Activated CD4-positive, alpha-beta T cell treated with anti-CD3 and anti-CD28 coated beads for 48 hours (primary cell): ENCODE data around the gene SCP2.

ENCODE experiments used
- DNase-seq: peaks from one replicate; pipeline ENCODE4 v3.0.0-alpha.2; 2020

Gene SCP2

DNA sequence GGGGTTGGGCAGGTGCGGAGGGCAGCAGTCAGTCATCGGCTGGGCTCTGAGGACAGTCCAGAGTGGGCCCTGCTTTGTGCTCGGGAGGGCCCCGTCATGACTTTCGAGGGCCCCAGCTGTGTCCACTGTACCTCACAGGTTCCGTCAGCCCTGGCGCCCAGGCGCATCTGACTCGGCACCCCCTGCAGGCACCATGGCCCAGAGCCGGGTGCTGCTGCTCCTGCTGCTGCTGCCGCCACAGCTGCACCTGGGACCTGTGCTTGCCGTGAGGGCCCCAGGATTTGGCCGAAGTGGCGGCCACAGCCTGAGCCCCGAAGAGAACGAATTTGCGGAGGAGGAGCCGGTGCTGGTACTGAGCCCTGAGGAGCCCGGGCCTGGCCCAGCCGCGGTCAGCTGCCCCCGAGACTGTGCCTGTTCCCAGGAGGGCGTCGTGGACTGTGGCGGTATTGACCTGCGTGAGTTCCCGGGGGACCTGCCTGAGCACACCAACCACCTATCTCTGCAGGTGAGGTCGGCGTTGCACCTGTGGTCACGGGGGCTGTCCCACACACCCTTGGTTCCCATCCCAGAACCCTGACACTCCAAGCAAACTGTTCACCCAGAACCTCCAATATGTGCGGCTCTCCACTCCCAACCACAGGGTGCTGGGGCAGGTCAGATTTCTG, 142.7 kb downstream of the SCP2 start:
- DNase-seq: no peak

DNA sequence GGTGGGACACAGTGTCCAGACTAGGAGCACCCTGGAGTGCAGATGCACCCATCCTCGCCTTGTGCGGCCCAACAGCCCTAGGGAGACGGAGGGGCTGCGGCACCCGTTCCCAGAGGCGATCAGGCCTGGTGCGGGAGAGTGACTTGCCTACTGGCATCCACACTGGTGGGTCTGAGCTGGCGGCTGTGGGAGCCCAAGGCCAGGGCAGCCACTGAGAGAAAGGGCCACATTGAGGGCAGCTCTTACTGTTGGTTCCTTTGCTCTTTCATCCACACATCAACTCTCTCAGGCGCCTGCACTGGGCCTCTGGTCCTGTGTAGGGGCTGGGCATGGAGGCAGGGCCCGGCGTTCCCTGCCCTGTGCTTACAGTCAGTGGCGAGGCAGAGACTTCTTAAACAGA, 143.5 kb downstream of the SCP2 start:
- no peak for DNase-seq

DNA sequence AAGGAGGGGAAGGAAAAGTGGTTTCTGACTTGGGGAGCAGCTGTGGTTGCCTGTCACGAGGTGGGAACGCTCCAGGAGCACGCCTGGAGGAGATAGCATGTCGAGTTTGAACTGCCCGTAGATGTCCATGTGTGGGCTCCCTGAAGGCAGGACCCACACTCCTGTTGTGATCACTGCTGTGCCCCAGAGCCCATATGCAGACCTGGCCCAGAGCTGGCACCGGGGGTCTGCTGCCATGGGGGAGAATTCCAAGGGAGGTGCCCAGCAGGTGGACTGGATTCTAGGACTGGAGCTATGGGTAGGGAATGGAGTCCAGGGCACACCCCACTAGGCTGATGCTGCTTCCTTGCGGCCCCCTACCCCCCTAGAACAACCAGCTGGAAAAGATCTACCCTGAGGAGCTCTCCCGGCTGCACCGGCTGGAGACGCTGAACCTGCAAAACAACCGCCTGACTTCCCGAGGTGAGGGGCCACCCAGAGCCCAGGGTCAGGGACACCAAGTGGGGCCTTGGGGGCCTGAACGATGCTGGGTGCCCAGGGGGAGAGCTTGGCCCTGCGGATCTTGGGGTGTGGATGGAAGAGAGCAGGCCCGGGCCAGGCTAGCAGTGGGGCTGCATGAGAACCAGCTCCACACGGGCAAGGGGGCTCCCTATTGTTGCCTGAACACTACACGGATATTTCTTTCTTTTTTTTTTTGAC, 144.2 kb downstream of the SCP2 start:
- no peak for DNase-seq

DNA sequence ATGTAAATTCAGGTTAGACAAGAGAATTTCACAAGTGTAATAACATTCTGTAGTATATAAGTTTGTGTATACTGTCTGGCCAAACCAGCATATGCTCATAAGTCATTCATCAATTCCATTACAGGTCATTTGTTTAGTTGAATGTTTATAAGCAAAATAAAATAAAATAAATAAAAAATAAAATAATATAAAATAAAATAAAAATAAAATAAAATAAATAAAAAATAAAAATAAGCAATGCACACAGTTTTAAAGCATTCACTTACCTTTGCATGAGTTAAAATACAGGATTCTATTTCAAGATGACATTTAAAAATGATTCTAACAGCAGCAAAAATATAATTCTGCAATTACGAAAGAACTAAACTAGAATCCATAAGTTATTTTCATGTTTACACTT, 144.8 kb downstream of the SCP2 start:
- DNase-seq: no peak

DNA sequence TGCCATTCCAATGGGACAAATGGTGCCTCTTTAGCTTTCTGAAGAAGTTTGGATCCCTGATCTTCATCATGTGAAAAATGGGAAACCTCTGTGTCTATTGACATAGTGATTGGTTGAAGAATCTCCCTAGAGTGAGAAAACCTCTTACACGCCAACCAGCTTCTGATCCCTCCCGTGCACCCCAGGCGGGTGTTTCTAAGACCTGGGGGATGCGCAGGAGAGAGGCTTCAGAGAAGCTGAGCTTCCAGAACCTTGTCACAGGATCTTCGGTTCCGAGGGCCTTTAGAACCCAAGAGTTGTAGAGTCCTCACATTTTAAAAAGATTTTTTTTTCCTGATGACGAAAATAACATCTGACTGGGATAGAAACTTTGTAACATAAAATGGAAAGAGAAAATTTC, 146.2 kb downstream of the SCP2 start:
- no peak for DNase-seq

DNA sequence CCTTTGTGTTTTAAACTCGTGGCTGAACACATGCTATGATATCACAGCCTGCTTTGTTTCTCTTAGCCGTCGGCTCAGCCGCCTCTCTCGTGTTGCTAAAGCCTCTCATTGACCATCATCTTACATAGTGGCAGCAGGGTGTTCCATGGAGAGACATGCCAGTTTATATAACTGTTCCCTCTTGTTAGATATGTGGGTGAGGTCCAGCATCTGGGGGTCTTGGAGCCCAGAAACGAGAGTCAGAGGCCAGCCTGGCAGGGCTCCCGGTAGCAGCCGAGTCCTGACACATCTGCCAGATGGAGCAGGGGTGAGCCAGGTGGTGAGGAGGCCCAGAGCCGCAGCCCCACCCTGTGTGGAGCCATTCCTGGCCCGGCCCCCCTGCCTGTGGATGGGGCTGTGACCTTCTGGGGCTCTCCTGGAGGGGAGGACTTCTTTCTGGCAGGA, 146.8 kb downstream of the SCP2 start:
- no peak for DNase-seq

DNA sequence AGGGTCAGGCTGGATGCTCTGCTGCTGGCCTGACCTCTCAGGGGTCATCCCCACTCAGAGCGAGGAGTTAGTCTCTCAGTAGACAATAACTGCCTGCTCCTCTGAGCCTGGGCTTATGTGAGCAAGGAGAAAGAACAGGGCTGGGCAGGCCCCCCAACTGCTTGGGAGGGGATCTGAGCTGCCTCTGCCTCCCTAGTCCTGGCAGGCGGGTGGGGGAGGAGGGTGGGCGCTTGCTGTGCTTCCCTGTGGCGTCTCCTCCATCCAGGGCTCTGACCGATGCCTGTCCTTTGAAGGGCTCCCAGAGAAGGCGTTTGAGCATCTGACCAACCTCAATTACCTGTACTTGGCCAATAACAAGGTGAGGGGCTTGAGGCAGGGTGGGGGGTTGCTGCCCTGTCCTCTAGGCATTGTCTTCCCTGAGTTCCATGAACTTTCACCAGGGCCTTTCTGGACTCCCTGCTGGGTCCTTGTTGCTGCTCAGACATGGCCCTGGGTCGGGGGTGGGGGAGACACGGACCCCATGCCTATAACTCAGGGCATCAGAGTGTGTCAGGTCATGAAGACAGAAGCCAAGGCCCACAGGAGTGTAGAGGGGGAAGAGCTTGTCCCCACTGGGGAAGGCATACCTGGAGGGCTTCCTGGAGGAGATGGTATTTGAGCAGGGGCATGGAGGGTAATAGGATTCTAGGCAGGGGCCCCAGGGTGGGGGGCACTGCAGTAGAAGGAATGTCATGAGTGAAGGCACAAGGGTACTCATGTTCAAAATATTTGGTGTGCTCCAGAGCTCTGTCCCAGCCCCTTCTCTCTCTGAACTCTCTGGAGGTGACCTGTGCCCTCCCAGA, 147.5 kb downstream of the SCP2 start:
- DNase-seq: no peak

DNA sequence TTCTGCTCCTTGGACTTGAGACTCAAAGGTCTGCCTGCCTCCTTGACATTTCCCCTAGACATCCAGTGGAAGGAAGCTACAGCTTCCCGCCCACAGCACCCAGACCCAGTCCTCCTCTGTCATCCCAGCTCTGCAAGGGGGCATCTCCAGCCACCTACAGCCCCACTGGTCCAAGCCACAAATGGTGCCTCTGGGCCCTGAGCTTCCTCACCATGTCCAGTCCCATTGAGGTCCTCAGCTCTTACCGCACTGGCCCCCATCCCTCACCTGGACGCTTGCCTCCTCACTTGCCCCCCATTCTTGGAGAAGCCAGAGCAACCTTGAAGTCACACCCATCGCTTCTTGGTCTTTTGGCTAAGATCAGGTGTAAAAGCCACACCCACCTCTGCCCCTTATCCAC, 148.1 kb downstream of the SCP2 start:
- DNase-seq: no peak

DNA sequence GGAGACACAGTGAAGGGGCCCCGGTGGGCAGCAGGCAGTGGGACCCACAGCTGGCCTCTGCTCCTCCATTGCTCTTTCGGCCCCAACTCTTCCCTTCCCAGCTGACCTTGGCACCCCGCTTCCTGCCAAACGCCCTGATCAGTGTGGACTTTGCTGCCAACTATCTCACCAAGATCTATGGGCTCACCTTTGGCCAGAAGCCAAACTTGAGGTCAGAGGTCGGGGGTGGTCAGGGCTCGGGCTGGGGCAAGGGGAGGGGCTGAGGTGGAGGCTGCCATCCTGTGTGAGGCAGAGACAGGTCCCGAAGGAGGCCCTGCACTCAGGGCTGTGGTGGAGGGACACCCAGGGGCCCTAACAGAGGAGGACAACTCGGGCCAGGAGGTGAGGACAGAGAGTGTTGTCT, 148.7 kb downstream of the SCP2 start:
- no peak for DNase-seq

DNA sequence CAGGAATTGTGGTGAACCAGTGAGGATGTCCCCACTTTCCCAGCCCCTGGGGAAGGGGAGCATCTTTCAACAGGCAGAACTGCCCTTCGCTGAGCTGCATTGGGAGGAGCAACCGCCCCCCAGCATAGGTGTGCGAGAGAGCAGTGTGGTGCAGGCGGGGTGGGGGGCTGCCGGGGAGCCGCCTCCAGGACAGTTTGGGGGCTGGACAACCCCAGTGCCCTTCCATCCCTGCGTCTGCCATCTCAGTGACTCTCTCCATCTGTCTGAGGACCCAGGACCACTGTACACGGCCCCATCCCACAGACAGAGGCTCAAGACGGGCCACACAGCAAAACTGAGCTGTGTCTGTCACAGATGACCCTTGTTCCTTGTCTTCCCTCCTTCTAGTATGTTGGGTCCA, 149.1 kb downstream of the SCP2 start:
- DNase-seq: no peak

DNA sequence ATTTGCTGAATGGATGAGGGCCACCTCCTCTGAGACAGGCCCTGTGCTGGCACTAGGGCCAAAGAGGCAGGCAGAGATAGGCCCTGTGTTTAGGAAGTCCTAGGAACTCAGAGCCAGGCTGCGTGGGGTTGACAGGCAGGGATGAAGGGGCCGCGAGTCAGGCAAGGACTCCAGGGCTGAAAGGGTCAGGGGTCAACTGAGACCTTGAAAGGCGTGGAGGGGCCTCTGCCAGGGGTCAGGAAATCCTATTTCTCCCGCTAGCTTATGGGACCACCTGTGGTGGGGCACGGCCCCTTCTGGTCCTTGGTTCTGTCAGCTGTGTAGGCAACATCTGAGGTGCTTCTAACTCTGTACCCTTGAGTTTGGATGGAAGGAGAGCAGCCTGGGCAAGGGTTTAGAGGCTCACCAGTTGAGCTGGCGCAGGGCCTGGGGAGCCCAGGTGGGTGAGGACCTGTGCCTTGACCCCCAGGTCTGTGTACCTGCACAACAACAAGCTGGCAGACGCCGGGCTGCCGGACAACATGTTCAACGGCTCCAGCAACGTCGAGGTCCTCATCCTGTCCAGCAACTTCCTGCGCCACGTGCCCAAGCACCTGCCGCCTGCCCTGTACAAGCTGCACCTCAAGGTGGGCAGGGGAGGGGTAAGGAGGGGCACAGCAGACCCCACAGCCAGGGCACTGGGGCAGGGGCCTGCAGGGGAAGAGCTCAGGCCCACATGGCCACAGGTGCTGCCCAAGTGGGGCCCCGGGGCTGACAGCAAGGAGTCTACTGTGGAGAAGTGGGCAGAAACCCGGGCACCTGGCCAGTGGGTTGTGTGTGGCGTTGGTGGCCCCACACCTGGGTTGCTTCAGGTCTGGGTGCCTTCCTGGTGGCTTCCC, 149.9 kb downstream of the SCP2 start:
- DNase-seq: no peak

DNA sequence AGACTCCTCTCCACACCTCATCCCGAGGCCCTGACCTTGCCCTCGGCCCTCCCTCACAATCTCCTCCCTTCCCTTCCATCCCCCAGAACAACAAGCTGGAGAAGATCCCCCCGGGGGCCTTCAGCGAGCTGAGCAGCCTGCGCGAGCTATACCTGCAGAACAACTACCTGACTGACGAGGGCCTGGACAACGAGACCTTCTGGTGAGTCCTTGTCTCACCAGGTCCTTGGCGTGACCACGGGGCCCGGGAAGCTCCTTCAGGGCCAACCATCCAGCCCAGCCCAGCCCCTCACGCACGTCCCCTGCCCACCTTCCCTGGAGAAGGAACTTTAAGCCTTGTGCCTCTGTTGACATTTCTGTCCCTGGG, 150.5 kb downstream of the SCP2 start:
- DNase-seq: no peak

DNA sequence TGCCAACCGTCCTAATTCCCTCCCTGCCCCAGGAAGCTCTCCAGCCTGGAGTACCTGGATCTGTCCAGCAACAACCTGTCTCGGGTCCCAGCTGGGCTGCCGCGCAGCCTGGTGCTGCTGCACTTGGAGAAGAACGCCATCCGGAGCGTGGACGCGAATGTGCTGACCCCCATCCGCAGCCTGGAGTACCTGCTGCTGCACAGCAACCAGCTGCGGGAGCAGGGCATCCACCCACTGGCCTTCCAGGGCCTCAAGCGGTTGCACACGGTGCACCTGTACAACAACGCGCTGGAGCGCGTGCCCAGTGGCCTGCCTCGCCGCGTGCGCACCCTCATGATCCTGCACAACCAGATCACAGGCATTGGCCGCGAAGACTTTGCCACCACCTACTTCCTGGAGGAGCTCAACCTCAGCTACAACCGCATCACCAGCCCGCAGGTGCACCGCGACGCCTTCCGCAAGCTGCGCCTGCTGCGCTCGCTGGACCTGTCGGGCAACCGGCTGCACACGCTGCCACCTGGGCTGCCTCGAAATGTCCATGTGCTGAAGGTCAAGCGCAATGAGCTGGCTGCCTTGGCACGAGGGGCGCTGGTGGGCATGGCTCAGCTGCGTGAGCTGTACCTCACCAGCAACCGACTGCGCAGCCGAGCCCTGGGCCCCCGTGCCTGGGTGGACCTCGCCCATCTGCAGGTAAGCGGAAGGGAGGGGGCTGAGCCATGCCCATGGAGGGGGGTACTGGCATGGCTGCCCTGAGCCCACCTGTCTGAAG, 151.4 kb downstream of the SCP2 start:
- no peak for DNase-seq

DNA sequence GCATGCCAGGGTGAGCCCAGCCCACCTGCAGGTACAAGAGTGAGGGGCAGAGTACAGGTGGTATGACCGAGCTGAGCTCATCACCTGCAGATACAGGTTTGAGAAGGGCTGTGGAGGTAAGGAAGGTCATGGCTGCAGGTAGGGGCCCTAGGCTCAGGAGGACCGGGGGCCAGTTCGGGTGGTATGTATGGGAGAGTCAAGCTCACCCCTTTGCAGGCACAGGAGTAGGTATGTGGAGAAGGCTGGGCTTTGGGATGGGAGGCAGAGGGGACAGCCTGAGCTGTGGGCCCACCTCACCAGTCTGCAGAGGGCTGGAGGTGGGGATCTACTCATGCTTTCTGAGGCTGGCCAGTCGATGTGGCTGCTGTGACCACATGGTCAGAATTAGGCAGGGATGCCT, 152.2 kb downstream of the SCP2 start:
- no peak for DNase-seq

DNA sequence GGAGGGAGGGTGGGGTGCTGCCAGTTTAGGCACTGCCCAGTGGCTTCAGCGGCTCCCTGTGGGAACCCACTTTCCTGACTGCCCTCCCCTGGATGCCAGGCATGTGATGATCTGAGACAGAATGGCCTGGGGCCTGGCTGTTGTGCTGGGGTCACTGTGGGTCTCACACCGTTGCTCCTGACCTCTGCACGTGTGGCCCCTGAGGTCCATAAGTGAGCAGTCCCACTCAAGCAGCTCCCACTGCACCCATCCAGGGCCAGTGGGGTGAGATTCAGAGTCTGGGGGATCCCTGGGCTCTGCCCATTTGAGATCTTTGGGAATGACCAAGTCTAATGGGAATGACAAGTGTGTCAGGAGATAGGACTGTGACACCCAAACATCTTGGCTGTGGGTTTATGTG, 153.0 kb downstream of the SCP2 start:
- DNase-seq: no peak

DNA sequence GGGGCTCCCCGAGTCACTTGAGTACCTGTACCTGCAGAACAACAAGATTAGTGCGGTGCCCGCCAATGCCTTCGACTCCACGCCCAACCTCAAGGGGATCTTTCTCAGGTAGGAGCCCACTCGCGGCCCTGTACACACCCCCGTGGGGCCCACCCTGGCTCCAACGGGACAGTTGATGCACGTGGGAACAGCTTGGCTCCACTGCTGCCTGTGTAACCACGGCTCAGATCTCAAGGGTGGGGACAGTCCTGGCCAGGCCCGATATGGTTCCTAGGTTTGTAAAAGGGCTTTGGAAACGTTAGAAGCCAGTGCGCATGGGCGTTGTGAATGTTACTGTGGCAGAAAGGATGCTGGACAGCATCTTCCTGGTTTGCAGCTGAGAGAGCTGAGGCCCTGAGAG, 153.7 kb downstream of the SCP2 start:
- DNase-seq: no peak

DNA sequence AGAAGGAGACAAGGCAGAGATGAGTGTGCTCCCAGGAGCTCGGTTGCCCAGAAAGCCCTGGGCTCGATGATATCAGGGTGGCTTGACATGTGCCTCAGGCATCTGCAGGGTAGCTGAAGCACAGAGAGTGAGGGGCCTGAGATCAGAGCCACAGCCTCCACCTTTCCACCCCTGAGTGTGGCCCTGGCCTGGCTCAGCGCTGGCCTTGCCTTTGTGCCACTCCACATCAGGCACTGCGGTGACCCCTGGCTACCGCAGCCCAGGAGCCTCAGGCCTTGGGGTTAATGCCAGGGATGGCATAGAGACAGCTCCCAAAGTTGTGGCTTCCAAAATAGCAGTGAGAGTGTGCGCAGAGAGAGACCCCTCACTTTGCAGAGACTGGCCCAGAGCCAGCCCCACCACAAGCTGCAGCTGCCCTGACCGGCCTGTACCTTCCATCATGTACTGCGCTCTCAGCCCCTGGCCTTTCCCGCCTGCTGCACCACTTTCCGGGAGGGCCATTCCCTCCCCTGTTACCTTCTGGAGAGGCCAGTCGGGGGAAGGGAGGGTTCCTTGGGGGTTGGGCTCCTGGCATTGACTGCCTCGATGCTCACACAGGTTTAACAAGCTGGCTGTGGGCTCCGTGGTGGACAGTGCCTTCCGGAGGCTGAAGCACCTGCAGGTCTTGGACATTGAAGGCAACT, 154.4 kb downstream of the SCP2 start:
- no peak for DNase-seq

DNA sequence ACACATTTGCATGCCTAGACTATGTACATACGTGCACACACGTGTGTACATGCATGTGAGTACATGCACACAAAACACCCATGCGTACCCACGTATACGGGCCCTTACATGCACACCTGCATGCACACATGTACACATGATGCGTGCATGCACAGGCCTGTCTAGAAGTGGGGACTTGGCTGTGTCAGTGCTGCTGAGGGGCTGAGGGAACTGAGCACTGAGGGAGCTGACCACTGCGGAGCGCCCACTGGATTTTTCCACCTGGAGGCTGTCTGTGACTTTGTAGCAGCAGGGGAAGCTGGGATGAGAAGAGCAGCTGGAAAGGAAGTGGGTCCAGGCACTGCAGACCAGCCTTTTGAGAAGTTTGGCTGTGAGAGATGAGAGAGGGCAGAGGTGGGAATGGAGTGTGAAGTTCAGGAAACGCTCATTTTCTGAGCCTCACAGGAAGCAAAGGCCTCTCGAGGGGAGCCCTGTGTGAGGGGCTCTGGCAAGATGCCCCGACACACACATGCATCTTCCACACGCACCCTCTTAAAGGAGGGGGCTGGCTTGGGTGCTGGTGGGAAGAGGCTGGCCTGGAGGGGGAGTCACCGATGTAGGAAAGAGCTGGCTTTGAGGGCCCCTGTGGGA, 155.9 kb downstream of the SCP2 start:
- DNase-seq: no peak

DNA sequence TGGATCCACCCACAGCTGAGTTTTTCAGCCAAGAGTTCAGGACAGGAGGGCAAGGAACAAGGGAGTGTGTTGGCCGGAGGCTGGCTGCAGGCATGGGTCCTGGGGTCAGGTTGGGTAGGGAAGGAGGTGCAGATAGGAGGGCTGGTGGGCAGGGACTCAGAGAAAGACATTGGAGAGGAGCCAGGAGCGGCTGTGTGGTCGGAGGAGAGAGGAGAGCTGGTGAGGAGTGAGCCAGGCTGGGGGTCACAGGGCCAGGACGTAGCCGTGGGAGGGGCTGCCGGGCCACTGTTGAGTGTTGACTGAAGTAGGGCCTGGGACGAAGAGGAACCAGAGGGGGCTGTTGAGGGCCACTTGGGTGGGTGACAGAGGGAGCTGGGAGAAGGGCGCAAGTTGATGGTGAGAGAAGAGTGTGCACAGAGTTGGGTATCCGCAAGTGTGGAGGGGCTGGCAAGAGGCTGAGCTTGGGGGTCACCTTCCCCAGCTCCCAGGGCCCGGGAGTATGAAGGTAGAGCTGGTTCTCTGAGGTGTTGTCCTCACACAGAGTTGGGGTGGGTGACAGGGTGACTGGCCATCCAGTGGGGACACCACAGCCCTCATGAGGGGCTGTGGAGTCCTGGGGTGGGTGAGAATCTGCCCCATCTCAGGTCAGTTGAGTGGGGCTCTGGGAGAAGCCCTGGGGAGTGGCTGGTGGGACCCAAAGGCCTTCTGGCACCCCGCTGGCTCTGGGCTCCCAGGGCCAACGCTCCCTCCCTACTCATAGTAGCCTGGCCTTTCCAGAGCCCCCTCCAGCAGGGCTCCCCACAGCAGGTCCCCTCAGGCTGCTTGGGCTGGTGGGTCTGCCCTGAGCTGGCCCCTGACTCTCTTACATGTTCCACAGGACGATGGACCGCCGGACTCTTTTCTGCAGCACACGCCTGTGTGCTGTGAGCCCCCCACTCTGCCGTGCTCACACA, 156.8 kb downstream of the SCP2 start:
- no peak for DNase-seq

DNA sequence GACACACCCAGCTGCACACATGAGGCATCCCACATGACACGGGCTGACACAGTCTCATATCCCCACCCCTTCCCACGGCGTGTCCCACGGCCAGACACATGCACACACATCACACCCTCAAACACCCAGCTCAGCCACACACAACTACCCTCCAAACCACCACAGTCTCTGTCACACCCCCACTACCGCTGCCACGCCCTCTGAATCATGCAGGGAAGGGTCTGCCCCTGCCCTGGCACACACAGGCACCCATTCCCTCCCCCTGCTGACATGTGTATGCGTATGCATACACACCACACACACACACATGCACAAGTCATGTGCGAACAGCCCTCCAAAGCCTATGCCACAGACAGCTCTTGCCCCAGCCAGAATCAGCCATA, 157.5 kb downstream of the SCP2 start:
- DNase-seq: no peak
